NCI-H1930 (cell line): ENCODE measurements around the gene GTF2B.
"Not testable (repeated sequence)": the region's sequence is repeated elsewhere in the genome, so short reads cannot be mapped to it uniquely, and the experiment has no call there.

ENCODE experiments used
- DNase-seq, 2 experiments: peaks; one replicate each; lab custom pipeline; 2025; lab: John Stamatoyannopoulos, UW

GTF2B gene

GRCh38 chr1:88885933-88886332, 5.4 kb downstream of the GTF2B start:
- no peak for DNase-seq

GRCh38 chr1:88883156-88883555, 8.2 kb downstream of the GTF2B start:
- DNase-seq, result no peak

GRCh38 chr1:88880717-88881116, 10.7 kb downstream of the GTF2B start:
- not testable (repeated sequence) for DNase-seq

GRCh38 chr1:88878731-88879130, 12.6 kb downstream of the GTF2B start:
- DNase-seq, result no peak

GRCh38 chr1:88877911-88878310, 13.5 kb downstream of the GTF2B start:
- DNase-seq, result no peak

GRCh38 chr1:88877382-88877825, 14.0 kb downstream of the GTF2B start:
- no peak for DNase-seq

- DNase-seq, result no peak
These were observed 14.6 kb downstream of the GTF2B start for GRCh38 chr1:88876573-88877365.

GRCh38 chr1:88875595-88875994, 15.8 kb downstream of the GTF2B start:
- DNase-seq, result no peak

GRCh38 chr1:88873737-88874349, 17.5 kb downstream of the GTF2B start:
- no peak for DNase-seq

- DNase-seq, result not testable (repeated sequence)
These were observed 21.7 kb downstream of the GTF2B start for GRCh38 chr1:88869644-88870043.

GRCh38 chr1:88867743-88868521, 23.4 kb downstream of the GTF2B start:
- no peak for DNase-seq

- no peak for DNase-seq
These were observed 39.9 kb downstream of the GTF2B start for GRCh38 chr1:88851303-88852063.

- no peak for DNase-seq
These were observed 43.7 kb downstream of the GTF2B start for GRCh38 chr1:88847643-88848042.

GRCh38 chr1:88825721-88826120, 65.6 kb downstream of the GTF2B start:
- no peak for DNase-seq

GRCh38 chr1:88819642-88820041, 71.7 kb downstream of the GTF2B start:
- not testable (repeated sequence) for DNase-seq

GRCh38 chr1:88813471-88813870, 77.9 kb downstream of the GTF2B start:
- no peak for DNase-seq

- no peak for DNase-seq
These were observed 79.0 kb downstream of the GTF2B start for GRCh38 chr1:88812366-88812765.

GRCh38 chr1:88803444-88803843, 87.9 kb downstream of the GTF2B start:
- DNase-seq, result no peak

- no peak for DNase-seq
These were observed 88.4 kb downstream of the GTF2B start for GRCh38 chr1:88802950-88803349.
